Measurements from ENCODE around the gene ANK3.
A peak's percentile ranks its signal among the peaks of the same experiment; 100 is the strongest.

The ANK3 gene

DNA sequence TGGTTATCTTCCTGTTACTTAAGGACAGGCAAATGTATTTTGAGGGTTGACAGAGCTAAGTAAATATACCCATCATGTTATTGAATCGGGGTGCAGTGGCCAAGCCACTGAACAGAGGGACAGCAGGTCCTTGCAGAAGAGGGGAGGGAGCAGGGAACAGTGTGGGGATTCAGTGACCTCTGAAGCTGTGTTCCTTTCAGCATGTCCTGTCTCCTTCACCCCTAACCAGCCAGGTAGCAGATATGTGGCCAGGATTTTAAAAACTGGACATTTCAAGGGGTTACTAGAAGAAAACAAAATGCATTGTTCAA, 12.7 kb downstream of the ANK3 start:
- DNase-seq (ENCODE audit: low read depth, low spot score) = no peak

DNA sequence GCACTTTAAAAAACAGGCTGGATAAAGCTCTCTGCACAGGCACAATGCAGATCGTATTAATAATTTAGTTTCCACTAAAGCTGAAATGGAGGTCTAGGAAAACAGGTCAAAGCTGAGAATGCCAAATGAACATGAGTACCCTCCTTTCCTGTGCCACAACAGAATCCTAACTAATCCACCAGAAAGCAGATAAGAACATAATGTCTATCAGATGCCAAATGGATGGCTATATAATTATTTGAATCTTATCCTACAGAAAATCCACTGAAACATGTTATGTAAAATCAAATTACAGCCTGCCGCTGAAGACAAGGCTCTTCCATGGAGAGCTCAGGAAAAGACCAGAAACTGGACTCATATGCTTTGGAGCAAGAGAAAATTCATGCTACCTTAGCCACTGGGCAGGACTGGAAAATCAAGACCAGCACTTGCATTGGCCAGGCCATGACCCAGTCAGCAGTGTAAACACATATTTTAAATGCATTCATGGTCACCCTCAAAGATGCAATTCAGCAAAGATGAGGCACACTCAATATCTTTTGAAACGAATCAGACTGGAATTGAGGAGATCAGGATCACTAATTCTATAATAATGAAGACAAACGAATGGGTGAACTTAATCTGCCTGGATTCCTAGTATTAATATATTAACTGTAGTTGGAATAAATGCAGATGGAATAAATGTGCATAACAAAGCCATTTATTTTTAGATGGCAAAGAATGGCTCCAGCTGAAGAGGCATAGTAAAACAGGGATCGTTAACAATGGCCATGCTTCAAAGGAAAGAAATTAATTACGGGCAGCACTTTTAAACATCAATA, 13.2 kb downstream of the ANK3 start:
- DNase-seq (ENCODE audit: low read depth, low spot score) = no peak

DNA sequence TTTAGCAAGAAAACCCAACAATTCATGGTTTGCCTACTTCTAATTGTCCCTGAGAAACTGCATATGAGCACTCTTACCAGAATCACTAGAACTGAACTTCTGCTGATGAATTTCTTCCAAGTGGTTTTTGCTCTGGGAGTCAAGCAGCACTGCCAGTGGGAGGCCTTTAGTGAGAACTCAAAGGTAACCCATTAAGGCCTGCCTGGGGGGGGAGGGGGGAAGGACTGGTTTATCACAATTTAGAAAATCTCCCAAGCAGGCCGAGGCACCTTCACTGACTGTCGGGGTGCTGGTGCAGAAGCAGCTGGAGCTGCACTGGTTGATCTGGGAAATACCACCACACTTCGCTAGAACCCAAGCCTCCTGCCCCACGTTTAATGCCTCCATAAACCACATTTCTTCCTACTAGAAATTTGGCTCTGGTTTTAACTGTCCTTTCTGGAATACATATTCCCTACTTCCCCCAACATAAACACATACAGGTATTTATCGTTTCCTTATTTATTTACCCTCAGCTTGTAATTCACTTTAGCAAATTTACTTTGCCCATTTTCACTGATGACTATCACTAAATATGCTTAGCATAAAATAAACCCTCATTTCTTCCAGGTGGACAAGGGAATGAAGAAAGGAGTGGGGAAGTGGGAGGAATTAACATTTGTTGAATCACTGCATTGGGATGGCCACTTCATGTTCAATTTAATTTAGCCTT, 14.2 kb downstream of the ANK3 start:
- DNase-seq (ENCODE audit: low read depth, low spot score) = no peak

DNA sequence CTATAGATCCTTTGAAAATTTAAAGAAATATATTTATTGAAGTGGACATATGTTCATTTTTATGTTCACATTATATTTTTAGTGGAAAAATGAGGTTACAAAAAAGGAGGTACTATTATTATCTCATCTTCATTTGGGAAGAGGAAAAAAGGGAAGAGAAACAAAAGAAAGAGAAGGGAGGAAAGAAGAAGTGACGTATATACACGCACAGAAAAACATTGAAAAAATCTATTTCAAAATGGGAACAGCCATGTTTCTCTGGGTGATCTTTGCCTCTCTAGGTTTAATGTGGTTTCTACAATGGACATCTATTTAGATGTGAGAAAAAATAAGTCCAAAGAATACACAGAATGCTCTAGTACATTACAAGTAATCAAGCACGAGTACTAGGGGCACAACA, 14.8 kb downstream of the ANK3 start:
- DNase-seq (ENCODE audit: low read depth, low spot score) = no peak

DNA sequence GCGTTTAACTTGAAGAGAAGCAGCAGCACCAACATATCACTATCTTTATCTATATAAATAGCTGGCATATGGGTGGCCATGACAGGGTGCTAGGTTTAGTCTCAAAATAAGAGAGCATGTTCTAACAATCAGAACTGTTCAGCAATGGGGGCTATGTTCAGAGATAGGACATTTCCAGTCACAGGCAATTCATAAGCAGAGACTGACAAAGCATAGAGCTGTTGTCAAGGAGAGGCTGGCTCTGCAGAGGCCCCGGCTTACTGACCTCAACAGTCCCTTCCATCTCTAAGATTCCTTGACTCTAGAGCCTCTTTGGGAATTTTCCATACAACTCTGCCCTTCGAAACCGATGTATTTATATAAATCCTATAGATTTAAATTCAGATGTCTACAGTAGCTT, 17.2 kb downstream of the ANK3 start:
- DNase-seq (ENCODE audit: low read depth, low spot score) = no peak

DNA sequence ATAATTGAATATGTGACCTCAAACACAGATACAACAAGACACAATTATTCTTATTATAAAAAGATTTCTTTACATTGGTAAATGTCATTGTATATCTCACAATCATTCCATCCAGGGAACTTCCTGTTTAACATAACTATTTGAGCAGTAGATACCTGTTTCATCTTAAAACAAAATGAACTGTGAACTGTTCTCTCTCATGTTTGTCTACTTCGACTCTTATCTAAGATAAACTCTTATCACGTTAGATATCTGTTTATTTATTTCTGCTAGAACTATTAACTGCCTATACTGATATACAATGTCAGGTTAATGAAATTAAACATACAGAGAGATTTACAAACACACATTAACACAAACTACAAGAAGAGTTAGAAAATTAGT, 20.1 kb downstream of the ANK3 start:
- DNase-seq (ENCODE audit: low read depth, low spot score) = no peak

DNA sequence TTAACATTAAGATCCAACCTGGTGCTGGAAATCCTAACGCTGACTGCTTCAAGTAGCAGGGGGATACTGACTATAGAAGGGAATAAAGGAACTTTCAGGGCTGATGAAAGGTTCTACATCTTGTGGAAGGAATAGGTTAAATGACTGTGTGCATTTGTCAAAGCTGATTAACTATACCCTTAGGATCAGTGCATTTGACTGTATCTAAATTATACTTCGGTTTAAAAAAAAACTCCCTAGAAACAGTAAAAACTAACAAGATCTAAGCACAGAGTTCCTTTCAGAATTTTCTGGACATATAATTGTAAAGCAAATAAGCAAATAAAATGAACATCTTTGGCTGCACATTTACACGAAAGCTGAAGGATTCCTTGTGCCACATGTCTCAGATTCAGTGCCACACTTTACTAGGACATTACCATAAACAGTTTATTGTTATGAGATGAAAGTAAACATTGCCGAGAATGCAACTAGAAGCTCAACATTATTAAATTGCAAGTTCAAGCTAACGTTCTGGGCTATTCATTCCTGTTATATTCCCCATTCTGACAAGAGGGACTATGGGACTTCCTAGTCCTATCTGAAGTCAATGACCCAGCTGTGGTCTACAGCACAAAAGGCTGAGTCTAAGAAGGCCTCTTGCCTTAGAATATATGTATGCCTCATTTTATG, 20.7 kb downstream of the ANK3 start:
- DNase-seq (ENCODE audit: low read depth, low spot score) = no peak

DNA sequence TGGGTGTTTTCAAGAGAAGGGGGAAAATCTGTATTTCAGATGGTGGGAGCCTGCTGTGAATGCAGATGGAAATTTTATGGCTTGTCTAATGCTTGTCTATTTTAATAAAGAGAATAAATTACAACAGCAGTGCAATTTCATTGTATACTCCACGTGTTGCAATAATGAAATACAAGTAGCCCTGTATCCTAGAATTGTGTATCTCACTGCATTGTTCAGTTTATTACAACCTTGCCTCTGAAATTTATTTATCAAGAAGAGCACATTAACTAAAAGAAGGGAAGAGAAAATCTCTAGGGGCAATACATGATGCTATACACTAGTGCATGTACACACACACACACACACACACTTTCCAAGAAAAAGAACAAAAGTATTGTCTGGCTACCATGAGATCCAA, 21.8 kb downstream of the ANK3 start:
- no peak for DNase-seq (ENCODE audit: low read depth, low spot score)

DNA sequence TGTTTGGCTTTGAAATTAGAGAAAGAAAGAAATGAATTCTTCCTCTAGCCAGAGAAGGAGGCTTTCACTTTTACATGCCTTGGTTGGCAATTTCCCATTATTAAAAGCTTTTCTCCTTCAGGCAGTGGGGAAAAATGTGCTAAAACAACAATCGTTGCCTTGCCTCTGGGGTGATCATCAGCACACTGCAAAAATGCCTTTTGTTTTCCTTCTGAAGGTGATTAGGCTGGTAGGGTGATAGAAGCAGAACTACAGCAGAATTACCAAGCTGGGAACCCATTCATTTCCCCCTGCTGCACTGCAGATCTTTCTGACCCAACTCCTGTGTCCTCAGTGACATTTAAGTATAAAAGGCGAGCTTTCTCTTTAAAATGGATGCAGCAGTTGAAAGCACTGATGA, 22.2 kb downstream of the ANK3 start:
- peak; percentile 20 for DNase-seq (ENCODE audit: low read depth, low spot score)

DNA sequence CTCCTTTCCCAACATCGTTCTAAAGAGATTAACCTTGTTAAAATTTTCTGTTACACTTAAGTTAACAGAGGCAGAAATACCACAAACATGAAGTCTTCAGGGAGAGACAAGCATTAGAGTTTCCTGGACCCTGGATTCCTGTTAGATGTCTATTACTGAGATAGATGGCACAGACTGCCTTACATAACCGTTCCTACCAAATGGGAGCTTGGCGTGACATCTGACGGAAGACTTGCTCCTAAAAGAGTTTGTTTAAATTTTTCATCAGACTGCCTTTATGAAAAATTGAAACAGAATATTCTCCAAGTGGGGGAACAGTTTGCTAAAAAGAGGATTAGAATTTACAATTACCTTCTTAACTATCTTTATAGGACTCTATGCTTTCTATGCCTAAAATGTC, 22.7 kb downstream of the ANK3 start:
- no peak for DNase-seq (ENCODE audit: low read depth, low spot score)

DNA sequence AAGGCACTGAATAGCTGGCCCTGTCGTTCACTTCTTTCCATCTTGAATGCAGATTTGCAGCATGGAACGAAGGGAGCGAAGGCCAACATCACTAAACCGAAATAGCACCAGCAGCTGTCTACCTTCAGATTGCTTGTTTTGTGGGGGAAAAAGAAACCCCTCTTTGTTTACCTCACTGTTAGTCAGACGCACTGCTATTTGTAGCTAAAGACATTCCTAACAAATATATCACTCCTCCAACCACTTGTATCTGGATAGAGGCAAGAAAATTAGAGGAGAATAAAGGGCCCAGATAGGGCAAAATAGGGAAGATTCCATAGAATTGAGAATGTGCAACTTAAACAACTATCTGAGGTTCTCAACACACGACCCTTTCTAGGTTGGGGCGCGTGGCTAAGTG, 26.5 kb downstream of the ANK3 start:
- DNase-seq (ENCODE audit: low read depth, low spot score) = no peak

DNA sequence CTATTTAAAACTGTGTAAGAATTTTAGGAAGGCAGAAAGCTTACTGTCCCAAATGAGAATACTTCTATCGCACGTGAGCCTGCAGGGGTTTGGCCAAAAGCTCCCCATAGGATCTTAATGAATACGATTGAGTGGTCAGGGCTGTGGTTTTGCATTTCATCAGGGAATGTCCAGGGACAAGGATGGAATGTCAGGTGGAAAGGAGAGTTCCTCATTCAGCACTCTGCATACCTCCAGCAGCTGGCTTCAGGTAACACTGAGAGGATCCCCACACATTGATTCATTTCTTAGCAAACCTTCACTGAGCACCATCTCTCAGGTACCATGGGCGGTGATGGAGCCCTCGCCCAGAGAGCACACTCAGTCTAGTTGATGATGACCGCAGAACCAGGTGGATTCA, 27.2 kb downstream of the ANK3 start:
- DNase-seq (ENCODE audit: low read depth, low spot score) = no peak

DNA sequence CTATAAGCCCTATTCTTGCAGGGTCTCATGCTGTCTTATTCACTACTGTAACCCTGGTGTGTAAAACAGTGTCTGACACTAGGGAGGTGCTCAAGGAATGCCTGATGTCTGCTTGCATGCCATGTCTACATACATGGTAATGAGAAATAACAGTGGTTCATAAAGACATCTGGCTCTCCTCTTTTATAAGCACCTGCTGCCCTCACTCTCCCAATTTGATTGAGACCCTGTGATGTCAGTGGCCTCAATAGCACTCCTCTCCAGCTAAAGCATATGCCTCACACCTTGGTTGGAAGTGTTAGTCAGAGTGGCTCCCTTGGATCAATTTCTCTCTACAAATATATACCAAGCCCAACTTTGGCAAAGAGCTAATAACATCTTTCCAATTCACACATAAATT, 30.6 kb downstream of the ANK3 start:
- no peak for DNase-seq (ENCODE audit: low read depth, low spot score)

DNA sequence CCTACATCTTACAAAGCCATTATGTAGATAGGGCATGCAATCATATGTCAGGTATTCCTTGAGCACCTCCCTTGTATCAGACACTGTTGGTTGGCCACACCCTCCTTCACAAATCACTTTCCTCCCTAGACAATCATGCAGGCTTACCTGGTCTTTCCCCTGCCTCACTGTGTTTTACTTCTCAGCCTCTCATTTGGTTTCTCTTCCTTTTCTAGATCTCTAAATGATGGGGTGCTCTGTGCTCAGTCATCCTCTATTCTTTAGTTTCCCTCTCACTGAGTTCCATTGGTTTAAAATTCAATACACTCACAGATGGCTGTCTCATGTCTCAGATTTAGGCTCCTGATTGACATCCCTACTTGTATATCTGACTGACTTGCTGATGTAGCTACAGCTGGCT, 31.4 kb downstream of the ANK3 start:
- DNase-seq (ENCODE audit: low read depth, low spot score) = no peak

DNA sequence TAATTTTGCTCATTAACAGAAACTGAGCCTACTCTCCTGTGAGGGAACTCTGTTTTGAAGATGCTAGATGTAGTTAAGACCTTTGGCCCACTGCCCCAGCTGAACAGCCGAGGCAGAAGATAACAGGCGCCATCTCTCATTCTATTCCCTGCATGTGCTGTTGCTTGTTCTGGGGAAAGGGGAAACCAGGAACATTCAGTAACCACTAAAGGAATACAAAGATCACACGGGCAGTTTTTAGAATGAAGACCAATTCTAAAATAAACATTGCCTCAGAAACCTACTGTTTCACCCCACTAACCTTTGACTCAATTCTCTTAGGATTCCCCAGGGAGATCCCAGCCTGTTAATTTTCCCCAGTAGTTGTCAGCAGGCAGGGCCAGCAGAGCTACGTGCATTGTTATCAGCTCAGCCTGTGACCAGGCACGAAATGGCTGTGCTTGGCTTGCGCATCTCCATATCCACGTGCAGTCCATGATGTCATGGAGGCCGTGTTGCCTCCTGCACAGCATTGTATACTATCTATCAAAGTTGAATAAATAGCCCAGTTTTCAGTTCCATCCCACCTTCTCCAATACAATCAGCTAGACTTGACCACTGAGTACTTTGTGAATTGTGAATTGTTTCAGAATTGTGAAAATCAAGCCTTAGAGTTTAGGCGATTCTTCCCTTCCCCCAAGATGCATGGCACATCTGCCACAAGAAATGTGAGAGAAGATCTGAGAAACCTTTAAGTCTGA, 36.0 kb downstream of the ANK3 start:
- peak; percentile 24 for DNase-seq (ENCODE audit: low read depth, low spot score)

DNA sequence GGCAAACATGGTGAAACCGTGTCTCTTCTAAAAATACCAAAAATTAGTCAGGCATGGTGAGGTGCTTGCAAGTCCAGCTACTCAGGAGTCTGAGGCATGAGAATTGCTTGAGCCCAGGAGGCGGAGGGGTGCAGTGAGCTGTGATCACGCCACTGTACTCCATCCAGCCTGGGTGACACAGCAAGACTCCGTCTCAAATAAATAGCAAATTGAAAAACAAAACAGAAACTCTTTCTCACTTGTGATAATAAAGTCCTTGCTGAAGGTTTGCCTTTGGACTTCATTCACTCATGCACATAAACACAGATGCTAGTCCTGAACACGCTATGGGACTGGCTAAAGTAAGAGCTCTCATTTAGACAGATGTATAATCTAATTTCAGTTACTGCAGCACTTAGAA, 37.6 kb downstream of the ANK3 start:
- DNase-seq (ENCODE audit: low read depth, low spot score) = no peak

DNA sequence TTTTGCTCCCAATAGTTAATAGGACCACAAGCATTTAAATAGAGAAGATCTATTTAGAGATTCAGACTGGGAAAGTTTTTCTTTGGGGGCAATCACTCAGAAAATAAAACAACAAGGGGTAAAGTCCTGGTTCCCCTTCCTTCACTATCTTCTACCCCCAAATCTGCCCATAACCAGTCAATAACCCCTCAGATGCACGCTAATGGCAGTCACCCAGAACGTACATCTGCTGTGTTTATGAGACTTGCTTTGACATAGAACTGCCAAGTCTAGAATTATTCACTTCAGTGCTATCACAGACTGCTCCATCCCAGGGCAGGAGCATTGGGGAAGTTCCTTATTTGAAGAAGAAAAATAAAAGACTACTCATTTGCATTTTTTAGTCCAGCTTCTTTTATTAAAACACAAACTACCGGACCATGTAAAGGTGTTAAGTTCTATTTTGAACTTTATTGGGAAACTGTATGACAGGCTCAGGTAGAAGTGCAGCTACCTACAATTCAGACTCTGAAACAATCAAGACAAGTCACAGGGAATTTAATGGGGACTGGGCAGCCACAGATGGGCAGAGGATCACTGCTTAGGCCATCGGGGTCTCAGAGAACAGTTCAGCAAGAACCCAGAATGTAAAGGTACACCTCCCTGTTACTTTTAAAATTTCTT, 38.4 kb downstream of the ANK3 start:
- no peak for DNase-seq (ENCODE audit: low read depth, low spot score)

DNA sequence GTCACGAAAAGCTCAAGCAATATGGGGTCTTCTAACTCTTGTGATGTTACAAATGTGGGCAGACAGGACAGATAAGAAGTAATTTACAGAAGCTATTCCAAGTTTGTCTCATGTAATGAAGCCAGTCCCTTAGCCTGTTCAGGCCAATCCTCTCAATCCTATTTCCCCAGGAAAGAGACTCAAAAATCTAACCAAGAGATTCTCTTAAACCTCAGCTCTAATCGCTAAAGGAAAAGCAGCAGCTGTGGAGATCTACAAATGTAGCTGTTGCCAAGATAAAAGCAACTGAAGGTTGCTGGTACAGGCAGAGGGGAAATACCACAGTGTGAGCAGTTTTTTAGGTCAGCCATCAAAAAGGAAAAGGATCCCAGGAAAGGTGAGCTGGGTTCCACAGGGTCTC, 39.3 kb downstream of the ANK3 start:
- DNase-seq (ENCODE audit: low read depth, low spot score) = no peak

DNA sequence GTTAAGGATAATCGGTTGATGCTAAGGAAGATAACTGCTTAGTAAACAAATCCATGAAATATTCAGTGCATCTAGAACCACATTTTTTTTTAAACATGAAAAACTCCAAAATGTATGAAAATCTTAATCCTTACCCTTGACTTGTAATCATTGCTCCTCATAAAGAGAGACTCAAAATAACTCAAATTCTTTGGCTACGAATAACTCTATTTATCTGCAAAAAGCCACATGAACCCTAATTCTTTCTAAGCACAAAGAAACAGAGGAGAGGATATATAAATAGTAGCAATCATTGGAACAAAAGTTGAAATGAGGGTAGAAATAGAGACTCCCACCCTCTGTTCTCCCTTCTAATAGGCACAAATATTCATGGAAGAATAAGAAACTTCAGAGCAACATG, 40.2 kb downstream of the ANK3 start:
- no peak for DNase-seq (ENCODE audit: low read depth, low spot score)

DNA sequence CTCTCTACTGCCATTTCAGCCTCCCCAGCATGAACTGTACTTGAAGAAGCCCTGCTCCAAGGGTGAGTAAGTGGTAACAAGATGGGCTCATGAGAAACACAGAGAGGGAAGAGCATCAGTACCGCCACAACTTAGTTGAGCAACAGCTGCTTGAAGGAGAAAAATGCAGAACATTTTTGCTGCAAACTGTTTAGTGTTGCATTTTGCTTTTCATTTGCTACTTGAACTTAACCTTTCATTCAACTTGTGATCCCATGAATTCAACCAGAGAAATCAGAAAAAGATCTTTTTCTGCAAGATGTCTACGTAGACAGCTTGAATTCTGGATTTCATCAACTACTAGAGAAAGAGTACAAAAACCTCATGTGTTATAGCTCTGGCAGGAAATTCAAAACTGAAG, 40.7 kb downstream of the ANK3 start:
- no peak for DNase-seq (ENCODE audit: low read depth, low spot score)

DNA sequence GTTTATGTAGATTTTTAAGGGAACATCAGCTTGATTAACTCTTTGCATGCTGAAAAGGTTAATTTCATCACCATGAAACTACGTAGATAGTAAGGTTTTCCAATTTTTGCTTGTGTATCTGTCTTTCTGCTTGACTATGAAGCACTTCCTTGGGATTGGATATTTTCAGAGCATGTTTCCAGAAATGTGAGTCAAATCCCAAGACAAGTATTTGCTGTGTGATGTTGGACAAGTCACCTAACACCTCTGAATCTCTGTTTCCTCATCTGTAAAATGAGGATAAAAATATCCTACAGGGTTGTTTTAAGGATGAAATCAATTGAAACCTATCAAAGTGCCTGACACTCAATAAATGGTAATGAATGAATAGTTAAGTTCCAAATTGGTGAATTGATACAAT, 42.4 kb downstream of the ANK3 start:
- DNase-seq (ENCODE audit: low read depth, low spot score) = no peak

DNA sequence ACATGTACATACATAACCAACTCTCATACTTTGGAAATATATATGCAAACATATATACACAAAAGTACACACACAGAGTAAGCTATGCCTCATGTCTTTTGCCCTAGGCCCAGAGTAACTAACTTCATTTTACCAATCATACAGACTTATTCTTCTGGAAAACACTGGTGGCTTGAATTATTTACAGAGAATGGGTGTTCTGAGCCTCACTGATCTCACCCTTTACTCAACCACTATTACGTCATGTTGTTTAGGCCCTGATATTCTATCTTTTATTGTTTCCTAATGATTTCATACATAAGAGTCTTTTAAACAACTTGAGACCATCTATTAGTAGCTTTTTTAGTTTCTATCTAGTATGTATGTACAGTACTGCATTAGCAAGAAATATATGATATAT, 43.0 kb downstream of the ANK3 start:
- DNase-seq (ENCODE audit: low read depth, low spot score) = no peak

Data from ELF-1 (cell line).